ENCODE results near the gene IFT20.
"Not testable (repeated sequence)": the region's sequence is repeated elsewhere in the genome, so short reads cannot be mapped to it uniquely, and the experiment has no call there.

Gene IFT20

GRCh38 chr17:28363776-28364650, 28.7 kb upstream of the IFT20 start:
- DNase-seq: no peak

GRCh38 chr17:28363186-28363585, 27.9 kb upstream of the IFT20 start:
- DNase-seq: no peak

GRCh38 chr17:28357901-28358197, 22.6 kb upstream of the IFT20 start:
- DNase-seq: no peak

GRCh38 chr17:28357061-28357900, 22.0 kb upstream of the IFT20 start, which contains the start of gene POLDIP2:
Gene POLDIP2, minus strand, starts transcription at chr17:28357527. Its CDS starts 79 bp downstream, at chr17:28357448.
- DNase-seq: peak; percentile 96

DNA sequence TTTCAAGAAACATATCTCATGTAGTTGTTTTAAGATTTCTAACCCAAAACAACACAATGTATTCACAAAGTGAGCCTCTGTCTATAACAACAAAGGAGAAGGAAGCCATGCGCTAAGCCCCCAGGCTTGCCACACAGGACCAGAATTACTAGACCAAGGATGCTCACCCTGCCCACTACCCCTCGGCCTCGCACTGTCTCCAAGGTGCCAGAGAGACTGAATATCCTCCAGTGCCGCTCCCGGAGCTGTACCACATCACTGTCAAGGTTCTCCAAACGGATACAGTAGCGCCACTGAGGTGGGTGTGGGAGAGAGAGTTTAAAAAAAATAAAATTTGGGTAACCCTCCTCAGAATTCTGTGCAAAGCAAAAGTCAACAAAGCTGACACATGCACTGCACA, 15.0 kb upstream of the IFT20 start:
- DNase-seq: no peak

GRCh38 chr17:28348979-28349378, 13.7 kb upstream of the IFT20 start:
- DNase-seq: no peak

DNA sequence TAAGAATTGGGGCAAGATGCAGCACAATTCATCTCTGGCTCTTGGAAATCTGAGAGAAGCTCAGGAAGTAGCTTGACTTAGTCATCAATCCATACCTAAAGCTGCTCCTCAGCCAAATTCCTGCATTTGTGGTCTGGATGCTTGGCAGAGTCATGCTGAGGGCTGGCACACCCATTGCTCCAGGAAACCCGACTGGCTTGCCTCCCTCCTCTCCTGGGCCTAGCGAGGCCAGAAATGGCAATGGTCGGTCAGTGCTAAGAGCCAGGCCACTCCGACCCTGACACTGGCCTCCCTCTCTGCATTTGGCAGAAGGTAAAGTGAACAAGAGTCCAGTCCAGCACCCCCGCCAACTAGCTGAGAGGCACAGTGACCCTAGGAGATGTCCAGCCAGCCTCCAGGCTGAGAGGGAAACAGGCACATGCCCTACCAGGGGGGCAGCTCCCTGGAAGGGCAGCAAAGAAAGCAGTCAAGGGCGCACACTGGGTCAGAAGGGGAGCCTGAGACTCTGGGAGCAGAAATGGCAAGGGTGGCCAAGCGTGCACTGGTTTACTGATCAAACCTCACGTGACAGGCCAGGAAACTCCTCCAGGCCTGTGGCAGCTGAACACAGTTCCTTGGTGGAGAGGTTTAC, 12.1 kb upstream of the IFT20 start:
- DNase-seq: no peak

DNA sequence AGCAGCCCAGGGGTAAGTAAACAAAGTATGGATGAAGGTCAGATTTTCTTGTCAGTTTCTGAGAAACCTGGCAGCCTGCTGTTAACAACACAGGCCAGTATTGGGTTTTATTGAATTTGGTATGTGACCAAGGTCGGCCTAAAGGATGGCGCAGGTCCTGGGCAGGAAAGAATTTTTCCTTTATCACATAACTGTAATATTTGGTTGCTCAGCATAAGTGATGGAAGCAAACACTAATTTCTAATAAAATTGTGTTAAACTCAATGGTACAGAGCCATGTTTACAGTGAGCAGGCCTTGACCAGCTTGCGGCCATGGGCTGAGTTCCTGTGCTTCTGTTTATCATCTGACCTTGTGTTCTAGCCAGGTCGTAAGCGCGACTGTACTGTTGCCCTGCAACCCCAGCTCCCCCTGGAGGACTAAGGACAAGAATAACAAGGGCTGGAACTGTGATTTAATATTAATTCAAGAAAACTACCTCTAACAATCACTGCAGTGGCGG, 11.5 kb upstream of the IFT20 start:
- no peak for DNase-seq

DNA sequence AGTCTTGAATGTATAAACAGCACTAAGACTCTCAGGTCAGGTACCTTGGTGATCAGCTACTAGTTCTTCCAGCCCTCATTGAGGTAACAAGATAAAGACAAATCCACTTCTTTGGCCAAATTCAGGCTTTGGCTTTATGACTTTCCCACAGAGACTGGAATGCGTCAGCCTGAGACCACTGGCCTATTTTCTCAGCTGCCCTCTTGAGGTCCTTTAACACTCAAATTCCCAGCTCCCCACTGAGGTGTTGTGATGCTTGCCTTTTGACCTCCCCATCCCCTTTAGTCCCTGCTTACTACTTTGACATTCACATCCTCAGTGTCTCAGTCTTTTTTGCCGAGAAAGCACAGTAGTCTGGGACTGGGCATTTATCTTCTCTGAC, 10.9 kb upstream of the IFT20 start:
- no peak for DNase-seq

DNA sequence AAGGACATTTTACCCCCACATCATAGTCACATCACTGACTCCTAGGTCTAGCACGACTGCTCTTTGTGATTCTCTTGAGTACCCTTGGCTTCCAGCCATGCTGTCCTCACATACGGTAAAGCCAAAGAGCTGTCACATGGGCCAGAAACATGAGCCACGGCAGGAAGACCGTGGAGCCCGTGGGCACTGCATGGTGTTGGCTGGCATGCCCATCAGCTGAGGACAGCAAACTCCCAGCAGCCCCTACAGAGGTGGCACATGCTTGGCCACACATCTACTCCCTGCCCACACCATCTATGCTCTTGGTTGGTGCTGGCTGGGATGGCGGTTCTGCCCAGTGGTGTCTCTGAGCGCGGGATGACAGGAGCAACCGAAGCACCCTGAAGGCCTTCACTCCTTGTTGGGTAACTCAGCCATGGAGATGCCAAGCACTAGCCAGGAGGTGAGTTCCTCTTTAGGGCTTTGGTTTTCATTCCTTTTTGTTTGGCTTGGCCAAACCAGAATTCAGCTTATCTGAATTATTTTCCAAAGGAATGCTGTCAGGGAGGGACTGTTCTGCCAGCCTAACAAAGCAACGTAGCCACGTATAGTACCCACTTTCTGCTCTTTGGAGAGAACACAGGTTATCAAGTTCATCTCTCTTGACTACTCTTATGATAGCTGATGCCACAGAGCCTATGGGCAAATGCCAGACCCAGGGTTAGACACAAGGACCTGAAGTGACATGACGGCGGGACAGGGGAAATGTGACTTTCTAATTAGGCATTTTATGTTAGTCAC, 10.3 kb upstream of the IFT20 start:
- no peak for DNase-seq

- no peak for DNase-seq
Measured at GRCh38 chr17:28344435-28344901, 9.2 kb upstream of the IFT20 start.

DNA sequence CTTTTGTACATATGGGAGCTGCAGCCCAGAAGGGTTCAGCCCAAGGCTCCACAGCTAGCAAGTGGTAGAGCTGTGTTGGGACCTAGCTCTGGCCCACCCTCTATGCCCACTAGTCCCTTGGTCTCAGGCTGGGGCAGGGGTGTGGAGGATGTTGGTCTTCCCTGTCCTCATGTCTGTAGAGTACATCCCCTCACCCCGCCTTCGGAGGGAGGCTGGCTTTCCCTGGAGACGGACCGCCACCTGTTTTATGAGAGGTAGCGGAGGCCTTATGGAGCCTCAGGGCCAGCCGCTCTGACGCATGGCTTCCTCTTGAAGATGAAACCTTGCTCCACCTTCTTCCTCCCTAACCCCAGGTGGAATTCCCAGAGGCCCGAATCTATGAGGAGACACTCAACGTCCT, 8.7 kb upstream of the IFT20 start:
- no peak for DNase-seq

GRCh38 chr17:28343491-28343932, 8.2 kb upstream of the IFT20 start:
- no peak for DNase-seq

GRCh38 chr17:28342313-28342712, 7.0 kb upstream of the IFT20 start:
- DNase-seq: no peak

GRCh38 chr17:28341516-28341915, 6.2 kb upstream of the IFT20 start:
- DNase-seq: no peak

GRCh38 chr17:28340374-28340773, 5.1 kb upstream of the IFT20 start:
- no peak for DNase-seq

DNA sequence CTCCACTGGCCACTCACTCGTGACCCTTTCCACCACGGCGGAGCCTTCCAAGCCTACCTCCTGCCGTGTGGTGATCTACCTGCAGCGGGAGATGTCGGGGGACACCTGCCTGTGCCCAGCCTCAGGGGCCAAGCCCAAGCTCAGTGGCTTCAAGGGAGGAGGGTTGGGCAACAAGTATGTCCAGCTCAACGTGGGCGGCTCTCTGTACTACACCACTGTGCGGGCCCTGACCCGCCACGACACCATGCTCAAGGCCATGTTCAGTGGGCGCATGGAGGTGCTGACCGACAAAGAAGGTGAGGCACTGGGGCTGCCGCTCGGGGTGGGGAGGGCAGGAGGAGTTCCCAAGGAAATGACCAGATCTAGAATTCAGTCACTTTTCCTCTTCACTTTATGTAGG, 4.2 kb upstream of the IFT20 start:
- DNase-seq: no peak

- not testable (repeated sequence) for DNase-seq
Measured at GRCh38 chr17:28338769-28339212, 3.5 kb upstream of the IFT20 start.

DNA sequence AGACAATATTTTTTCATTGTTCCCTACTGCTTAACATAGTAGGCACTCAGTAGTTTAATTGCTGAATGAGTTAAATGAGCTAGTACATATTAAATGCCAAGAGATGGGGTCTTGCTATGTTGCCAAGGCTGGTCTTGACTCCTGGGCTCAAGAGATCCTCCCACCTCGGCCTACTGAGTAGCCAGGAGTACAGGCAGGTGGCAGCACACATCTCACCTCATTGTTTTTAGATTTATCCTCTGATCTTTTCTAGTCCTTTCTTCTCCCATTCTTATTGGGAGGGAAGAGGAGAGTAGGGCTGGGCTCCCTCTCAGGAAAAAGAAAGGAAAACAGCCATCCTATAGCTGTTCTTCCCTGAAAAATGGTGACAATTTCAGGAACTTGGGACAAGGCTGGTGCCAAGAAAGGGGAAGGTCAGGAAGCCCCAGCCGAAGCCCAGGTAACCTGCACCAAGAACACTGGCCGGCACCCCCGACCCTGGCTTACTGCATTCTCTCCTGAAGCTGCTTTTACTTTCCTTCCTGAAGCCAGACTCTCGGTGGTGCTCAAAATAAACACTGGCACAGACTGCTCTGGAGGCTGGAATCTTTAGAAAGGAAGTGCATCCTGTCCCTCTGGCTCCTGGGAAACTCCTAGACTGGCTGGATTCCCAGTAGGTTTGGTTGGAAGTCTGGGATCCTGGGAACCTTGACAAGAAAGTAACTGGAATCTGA, 2.9 kb upstream of the IFT20 start:
- DNase-seq: no peak

DNA sequence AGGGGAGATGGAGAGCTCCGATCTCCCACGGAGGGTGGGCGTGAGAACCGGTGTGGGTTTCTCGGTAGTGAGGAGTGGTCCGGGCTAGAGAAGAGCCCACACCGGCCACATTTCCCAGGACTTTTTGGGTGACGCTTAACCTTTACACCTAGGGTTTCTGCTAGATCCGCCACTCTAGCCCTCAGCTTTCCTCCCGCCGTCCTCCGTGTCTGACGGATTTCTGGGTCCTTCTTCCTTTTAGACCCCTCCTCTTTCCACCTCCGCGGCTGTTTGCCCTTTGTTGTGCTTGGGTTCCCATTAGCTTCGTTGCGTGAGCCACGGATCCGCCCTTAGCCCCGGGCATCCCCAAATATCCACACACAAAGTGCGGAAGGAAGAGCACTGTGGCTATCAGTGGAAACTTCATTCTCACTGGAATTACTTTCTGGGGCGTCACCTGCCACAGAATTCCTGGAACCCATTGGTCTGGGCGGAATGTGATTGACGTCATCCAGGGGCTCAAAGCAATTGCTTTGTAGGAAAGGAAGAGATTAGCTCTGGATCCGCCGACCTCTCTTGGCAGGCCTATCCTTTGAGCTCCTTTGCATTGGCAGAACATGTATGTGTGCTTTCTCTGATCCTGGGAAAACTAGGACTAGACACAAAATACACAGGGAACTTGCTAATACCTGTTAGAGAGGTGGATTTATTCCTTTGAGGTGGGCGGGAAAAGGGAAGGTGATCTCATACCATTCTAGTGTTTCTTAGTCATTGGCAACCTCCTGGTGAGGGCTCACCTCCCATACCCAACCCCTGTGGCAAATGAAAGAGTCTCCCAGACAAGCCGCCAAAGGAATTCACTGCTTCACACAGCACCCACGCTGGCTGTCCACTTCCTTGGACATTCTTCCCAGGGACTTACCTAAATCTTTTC, 943 bp upstream of the IFT20 start:
- peak; percentile 33 for DNase-seq
